Non-pigmented ciliary epithelial cell (primary cell): ENCODE data around the gene P2RY2.
"Not testable (repeated sequence)": the region's sequence is repeated elsewhere in the genome, so short reads cannot be mapped to it uniquely, and the experiment has no call there.

Experiments used
- DNase-seq: peaks from one replicate; pipeline ENCODE4 v3.0.0-alpha.2; 2010; ENCODE audit warnings: low read depth

The P2RY2 gene

DNA sequence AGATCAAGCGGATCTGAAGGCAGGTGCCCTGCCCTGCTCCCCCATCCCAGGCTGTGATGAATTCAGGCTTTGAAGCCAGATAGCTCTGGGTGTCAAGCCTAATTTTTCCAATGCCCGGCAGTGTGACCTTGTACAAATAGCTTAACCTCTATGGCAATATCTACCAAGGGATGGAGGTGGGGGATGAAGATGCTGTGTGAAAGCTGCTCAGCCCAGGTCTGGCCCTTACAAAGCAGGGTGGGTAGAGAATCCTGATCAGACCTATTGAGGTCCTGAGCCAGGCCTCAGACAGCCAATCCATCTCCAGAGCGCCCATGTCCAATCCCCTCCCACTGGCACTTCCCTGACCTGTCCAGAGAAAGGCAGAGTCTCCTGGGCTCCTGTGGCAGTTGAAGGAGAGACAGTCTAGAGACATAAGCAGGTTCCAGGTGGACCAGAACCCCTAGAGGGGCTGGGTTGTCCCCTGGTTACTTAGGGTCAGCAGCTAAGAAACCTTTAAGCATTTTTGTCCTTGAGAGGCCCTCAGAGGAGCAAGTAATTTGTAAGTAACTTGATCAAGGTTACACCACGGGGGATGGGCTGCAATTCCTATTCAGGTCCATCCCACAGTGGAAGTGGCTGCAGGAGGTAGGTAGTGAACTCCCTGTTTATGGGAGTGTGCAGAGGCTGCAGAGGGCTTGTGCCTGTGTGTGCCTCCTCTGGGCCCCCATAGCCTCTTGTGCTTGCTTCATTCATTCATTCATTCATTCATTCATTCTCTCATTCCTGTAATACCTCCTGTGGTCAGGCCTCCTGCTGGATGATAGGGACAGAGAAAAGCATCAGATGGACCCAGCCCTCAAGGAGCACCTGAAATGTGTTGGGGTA is 10.4 kb downstream of the P2RY2 start:
- DNase-seq, result no peak

DNA sequence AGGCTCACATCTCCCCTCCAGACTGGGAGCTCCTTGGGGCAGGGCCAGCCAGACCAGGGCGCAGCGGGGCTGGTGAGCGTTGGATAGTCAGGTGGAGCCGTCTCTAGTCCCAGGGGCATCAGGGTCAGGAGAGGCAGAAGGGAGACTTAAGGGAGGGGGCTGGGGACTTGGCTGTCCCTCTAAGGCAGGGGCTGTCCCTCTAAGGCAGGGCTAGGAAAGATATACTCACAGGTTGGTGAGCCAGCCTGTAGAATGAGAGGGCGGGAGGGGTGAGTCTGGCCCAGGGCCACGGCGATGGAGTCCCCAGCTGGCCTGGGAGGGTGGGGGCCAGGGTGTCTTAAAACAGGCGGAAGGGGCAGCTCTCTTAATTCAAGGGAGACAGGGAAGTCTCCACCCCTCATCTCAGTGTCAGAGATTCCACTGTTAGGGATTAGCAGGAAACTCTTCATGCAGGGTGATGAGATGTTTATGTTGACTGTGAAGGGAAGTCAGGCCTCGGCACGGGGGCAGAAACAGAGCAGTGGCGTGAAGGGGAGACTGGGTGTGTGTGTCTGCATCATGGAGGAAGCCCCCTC is 11.3 kb downstream of the P2RY2 start:
- DNase-seq, result no peak

DNA sequence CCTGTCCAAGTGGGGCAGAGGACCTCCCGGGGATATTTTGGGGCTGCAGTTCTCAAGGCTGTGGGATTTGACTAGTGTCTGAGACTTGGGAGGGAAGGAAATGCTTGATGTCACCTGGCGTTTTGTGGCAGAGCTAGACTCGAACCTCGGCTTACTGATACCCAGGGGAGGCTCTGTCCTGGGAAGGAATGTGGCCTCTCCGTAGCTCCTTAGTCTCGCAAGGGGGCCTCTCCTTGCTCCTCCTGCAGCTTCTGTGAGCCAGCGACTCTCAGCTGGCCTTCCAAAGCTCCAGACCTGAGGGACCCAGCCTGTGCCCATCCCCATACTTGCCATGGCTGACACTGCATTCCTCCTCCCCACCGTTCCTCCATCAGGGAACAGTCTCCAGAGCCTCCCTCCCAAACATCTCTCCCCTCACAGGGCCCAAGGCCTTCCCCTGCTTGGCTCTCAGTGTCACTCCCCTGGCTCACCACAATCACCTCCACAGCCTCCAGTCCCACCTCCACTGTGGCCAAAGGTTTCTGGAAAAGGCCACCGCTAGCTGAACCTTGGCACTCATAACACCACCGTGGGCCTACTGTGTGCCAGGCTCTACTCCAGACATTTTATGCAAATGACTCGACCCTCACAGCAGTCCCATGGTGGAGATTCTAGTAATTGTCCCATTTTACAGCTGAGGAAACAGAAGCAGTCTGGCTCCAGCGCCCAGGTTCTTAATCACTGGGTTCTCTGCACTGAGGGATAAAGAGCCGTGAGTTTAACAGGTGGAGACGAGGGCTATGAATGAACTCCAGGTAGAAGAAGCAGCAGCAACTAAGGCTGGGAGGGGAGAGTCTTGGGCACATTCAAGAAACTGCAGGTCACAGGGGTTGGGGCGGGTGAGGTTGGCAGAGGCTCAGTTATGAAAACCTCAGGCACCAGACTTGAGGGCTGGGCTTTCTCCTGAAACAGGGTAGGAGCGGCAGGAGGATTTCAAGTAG is 12.1 kb downstream of the P2RY2 start:
- no peak for DNase-seq

DNA sequence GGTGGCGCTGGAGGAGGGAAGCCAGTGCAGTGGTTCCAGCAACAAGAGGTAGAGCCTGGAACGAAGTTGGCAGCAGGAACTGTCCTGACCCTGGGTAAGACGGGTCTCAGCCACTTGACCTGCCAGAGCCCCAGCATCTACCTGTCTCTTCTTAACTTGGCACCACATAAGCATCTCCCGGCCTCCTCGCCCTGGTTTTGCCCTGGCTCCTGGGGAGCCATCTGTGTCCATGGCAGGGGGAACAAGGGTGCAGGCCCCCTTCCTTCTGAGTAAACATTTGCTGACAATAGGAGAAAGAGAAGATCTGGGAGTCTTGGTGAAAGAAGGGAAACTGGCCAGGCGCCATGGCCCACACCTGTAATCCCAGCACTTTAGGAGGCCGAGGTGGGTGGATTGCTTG is 12.8 kb downstream of the P2RY2 start:
- no peak for DNase-seq

DNA sequence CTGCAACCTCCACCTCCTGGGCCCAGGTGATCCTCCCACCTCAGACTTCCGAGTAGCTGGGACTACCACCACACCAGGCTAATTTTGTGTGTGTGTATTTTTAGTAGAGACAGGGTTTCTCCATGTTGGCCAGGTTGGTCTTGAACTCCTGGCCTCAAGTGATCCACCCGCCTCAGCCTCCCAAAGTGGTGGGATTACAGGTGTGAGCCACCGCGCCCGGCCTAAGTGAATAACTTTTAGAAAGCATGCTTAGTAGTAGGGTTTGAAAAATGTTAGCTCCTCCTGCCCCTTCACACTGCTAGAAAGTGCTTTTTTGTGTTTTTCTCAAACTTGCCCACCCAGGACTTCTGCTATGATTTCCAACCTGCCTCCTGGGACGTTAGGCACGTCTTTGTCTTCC is 14.4 kb downstream of the P2RY2 start:
- DNase-seq, result not testable (repeated sequence)

DNA sequence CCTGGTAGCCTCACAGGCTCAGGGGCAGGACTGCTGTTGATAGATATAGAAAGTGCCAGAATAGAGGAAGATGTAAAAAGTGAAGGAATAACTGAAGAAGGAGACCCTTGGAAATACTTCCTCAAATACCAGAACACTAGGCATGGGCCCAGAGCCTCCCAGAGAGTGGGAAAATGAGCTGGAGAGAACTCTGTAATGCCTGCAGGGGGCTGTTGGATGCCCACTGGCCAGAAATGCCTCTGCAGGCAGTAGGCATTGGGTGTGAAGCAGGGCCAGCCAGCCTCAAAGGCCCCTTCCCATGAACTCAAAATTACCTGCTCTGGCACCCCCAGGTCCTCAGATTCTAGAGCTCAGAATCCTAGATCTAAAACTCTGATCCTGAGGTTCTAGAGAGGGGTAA is 15.1 kb downstream of the P2RY2 start:
- no peak for DNase-seq

DNA sequence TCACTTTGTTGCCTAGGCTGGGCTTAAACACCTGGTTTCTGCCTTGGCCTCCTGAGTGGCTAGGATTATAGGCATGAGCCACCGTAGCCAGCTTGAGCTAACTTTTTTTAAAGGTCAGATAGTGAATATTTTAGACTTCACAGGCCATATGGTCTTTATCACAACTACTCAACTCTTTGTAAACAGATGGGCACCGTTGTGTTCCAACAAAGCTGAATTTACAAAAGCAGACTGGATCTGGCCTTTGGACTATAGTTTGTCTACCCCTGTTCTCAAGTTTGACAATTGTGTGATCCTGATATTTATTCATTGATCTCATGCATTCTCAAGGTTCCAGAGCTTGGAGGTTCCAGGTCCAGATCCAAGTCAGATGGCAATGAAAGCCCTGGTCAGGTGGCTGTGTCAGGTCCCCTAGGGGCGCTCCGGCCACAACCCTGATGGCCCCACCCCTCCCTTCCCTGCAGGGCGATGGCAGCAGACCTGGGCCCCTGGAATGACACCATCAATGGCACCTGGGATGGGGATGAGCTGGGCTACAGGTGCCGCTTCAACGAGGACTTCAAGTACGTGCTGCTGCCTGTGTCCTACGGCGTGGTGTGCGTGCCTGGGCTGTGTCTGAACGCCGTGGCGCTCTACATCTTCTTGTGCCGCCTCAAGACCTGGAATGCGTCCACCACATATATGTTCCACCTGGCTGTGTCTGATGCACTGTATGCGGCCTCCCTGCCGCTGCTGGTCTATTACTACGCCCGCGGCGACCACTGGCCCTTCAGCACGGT is 15.8 kb downstream of the P2RY2 start:
- DNase-seq, result no peak

DNA sequence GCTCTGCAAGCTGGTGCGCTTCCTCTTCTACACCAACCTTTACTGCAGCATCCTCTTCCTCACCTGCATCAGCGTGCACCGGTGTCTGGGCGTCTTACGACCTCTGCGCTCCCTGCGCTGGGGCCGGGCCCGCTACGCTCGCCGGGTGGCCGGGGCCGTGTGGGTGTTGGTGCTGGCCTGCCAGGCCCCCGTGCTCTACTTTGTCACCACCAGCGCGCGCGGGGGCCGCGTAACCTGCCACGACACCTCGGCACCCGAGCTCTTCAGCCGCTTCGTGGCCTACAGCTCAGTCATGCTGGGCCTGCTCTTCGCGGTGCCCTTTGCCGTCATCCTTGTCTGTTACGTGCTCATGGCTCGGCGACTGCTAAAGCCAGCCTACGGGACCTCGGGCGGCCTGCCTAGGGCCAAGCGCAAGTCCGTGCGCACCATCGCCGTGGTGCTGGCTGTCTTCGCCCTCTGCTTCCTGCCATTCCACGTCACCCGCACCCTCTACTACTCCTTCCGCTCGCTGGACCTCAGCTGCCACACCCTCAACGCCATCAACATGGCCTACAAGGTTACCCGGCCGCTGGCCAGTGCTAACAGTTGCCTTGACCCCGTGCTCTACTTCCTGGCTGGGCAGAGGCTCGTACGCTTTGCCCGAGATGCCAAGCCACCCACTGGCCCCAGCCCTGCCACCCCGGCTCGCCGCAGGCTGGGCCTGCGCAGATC is 16.5 kb downstream of the P2RY2 start:
- no peak for DNase-seq

DNA sequence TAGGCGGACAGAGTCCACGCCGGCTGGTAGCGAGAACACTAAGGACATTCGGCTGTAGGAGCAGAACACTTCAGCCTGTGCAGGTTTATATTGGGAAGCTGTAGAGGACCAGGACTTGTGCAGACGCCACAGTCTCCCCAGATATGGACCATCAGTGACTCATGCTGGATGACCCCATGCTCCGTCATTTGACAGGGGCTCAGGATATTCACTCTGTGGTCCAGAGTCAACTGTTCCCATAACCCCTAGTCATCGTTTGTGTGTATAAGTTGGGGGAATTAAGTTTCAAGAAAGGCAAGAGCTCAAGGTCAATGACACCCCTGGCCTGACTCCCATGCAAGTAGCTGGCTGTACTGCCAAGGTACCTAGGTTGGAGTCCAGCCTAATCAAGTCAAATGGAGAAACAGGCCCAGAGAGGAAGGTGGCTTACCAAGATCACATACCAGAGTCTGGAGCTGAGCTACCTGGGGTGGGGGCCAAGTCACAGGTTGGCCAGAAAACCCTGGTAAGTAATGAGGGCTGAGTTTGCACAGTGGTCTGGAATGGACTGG is 17.2 kb downstream of the P2RY2 start:
- no peak for DNase-seq

DNA sequence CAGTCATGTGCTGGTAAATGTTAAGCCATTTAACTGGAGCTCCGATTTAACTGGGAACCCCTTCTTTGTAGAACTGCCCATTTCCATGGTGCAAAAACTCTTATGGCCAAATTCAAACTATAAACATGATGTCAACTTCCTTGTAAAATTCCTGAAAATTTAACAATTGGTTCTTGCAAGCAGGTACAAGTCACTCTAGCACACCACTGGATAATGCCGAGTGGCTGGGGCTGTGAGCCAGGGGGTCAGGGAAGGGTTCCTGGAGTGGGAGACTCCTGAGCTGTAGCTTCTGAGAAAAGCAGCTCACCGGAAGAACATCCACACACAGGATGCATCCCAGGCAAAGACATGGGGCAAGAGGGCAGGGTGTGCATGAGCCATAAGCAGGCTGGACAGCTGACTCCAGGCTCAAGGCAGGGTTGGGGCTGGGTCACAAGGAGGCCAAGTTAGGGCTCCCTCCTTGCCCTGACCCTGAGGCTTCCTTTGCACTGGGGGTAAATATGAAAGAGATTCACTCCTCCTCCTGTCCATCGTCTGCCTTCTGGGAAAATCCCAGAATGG is 18.2 kb downstream of the P2RY2 start:
- DNase-seq, result no peak

DNA sequence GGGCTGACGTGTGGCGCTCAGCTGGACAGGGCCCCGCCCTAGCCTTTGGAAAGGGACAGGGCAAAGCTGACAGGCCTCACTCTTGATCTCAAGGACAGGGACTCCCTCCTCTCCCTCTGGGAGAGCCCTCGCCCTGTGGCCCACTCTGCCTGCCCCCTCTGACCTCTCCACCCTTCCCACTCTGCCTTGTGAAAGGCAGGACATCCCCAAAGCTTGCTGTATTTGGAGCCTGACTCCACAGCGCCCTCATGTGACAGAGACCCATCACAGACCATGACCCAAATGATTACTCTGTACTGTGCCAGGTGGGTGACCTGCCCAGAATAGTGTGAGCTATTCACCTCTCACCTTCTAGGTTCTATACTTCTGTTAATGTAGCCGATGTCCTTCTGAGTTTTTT is 18.8 kb downstream of the P2RY2 start:
- DNase-seq, result no peak

DNA sequence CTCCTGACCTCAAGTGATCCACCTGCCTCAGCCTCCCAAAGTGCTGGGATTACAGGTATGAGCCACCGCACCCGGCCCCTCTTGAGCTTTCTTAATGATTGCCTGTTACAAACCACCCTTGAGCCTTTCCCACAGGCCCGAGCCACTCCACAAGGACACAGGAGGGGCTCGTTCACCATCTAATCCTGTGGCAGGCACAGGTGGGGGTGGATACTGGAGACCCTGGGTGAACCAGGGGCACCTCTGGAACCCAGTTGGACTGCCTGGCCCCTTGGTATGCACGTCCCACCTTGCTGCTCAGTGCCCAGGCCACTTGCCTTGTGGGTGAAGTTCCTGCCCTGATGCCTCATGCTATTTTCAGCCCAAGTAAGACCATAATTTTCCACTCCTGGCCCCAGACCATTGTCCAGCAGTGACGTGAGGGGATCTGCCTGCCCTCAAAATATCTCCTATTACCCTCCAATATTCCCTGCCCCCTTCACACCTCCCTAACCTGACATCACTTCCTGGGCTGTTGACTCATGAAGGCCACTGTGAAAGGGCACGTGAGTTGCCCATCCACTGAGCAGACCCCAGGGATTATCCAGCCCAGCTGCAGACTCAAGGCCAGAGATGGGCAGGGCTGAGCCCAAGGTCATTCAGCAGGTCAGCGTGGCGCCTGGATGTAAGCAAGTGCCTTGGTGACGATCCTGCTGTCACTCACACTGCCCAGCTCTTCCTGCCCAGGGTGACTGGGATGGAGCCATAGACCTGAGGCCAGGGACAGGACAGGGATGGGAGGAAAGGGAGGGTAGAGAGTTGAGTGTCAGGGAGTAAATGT is 19.6 kb downstream of the P2RY2 start:
- no peak for DNase-seq

DNA sequence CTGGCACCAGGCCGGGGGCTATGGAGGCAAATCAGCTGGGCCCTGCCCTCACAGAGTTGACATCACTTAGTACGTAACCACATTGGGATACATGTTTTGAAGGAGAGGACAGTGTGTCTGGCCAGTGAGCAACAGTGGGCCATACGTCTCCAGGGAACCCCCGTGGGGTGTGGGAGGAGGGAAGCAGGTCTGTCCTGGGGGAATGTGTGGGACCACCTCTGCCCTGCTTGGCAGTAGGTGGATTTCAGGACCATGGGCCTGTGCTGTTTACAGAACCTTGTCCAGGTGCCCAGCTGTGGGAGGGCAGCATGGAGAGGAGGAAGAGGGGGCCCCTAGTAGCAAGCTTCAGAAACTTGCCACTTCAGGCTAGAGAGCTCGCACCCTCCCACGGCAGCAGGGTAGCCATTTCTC is 21.0 kb downstream of the P2RY2 start:
- DNase-seq, result no peak

DNA sequence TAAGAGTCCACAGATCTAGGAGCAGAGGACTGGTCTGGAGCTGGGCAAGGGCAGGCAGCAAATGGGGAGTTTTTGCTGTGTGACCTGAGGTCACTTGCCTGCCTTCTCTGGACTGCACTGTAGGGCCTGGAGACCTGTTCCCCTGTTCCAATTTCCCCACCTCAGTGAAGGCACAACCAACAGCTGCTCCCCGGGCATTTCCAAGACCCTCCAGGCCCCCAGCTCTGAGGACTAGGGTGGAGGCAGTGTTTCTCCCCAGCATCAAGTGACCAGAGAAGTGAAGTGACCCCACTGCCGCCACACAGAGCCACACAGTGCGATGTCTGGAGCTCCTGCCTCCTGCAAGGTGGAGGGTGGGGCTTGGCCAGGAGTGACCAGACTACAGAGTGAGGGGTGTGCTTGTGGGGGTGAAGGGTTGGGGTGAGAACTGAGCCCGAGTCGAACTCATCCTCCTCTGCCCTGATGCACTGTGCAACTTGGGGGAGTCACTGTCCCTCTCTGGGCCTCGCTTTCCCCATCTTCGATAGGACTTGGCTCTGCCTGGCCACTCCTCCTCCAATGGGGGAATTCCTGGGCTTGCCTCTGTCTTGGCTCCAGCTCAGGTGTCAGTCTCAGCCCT is 21.6 kb downstream of the P2RY2 start:
- DNase-seq, result no peak

DNA sequence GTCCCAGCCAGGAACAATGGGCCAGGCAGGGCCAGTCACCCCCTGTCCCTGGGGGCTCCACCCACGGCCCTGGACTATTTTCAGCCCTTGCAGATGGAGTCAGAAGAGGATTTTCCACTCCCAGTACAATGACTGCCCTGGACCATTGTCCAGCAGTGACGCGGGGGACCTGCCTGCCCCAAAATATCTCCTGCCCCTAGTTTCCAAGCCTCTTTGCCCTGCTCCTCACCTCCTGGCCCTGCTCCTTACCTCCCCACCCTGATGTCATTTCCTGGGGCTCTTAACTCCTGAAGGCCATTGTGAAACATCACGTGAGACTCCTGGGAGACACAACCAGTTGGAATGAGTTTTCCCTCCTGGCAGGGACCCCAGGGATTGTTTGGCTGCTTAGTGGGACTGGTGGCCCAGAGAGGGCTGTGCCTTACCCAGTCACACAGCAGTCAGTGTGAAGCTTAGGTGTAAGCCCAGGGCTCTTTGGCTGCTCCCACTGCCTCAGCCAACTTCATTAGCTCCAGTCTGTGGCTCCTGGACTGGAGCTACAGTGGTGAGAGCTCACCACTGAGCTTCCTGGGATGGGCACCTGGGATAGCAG is 22.2 kb downstream of the P2RY2 start:
- no peak for DNase-seq

DNA sequence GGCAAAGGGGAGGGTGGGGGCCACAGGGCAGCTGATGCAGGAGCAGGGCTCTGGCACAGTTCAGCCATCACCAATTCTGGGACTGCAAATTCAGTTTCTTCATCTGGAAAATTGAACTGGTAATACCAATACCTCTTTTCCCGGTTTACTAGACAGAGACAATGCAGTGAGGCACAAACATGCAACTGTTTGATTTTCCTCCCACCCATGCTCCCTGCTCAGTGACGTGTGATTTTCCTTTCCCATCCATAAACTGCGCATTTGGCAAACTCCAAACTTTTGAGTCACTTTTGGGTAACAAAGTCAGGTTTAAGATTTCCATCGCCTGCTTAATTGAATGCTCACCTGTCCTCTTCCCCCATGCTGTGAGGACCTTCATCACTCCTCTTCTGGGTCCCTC is 23.2 kb downstream of the P2RY2 start:
- no peak for DNase-seq

DNA sequence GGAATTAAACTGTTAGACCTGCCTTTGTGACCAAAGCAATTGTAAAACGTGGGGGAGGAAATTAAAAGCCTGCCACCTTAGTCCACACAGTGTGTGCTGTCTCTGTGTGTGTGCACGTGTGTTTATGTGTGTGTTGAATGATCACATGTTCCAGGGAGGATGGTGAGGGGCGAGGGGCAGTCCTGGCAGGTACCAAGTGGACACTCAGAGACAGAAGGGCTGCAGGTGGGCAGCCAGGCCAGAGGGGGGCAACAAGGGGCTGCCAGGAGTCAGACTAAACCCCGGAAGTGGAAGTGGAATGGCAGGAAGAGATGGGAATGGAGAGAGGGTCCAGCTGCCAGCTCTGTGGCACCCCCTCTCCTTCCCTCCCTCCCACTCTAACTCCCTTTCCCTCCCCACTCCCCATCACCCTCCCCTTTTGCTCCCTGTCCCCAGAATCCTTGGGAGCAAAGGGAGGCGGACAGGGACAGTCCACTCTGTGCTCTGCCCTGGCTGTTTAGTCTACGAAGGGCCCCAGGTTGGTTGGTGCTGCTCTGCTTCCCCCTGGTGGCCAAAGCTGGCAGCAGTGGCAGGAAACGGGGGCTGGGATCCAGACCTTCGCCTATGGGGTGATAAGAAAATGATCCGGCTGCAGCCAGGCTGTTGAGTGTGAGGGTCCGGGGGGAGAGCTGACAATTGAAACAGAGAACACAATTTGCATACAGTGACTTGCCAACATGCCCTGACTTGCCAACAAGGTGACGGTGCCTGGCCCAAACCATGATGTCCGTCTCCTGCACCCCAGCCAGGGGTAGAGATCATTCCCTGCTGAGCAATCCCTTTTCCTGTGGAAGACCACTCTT is 24.4 kb downstream of the P2RY2 start:
- no peak for DNase-seq

DNA sequence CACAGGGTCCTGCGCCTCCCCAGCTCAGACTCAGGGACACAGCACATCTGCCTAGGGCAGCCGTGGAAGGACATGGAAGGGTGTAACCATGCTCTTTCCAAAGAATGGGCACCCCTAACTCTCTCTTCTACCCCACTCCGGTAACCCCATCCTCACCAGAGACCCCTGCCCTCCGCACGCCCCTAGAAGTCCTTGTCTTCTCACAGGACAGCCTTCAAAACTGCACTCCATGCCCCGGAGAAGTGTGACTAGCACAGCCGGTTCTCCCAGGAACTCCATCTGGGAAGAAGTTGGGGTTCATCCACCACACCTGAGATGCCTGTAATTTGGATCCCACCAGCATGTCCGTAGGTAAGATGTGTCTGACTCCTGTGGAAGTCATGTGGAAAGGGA is 25.0 kb downstream of the P2RY2 start:
- no peak for DNase-seq
